B cell (primary cell): ENCODE data around the gene THRA. TPM values are rescaled to one million over a fixed set of nuclear protein-coding genes. Genes with fewer than 3 reads are reported as not detected.

Experiments
- ATAC-seq: fragments of 200-7000 bp; cut with Tn5 transposase; one replicate; pipeline ENCODE4 v1.10.0; 2021; ENCODE audit warnings: low read depth, mild to moderate bottlenecking, moderate number of reproducible peaks, moderate library complexity
- CTCF ChIA-PET: fragments of 350-600 bp; sonication (Branson Sonifier 250); formaldehyde crosslinking; loops from one replicate; lab custom pipeline; 2021; ENCODE audit warnings: antibody characterized with exemption, inconsistent platforms; lab: Charles Lee
- POLR2A ChIA-PET: fragments of 350-600 bp; sonication (Branson Sonifier 250); formaldehyde crosslinking; loops from one replicate; lab custom pipeline; 2021; ENCODE audit warnings: antibody characterized with exemption; lab: Charles Lee
- DNase-seq: peaks from one replicate; pipeline ENCODE4 v3.0.0; 2013
- H2AFZ ChIP-seq: 2 replicates; pipeline ENCODE4 v1.6.1; 2012; ENCODE audit warnings: mild to moderate bottlenecking, low read depth, low read length; ENCODE audit not compliant: insufficient read depth, poor library complexity, severe bottlenecking
- H3K27ac ChIP-seq, 2 donors: 1 replicate in 1 of 2; 2 replicates in 1 of 2; pipeline ENCODE4 v1.5.1; 2012 to 2013; ENCODE audit warnings: low read length in 2 of 2, mild to moderate bottlenecking in 2 of 2, moderate library complexity in 1 of 2
- H3K27me3 ChIP-seq, 4 experiments: fragments of 200-600 bp in 1 of 4; sonication (generic) in 1 of 4; replicated peaks in 1 of 4; 1 replicate in 2 of 4; 2 replicates in 2 of 4; pipeline versions ENCODE4 v1.6.1 to v1.7.0; 2013 to 2016; ENCODE audit warnings: low read length in 3 of 4, mild to moderate bottlenecking in 2 of 4, mixed read lengths in 1 of 4, moderate library complexity in 1 of 4; ENCODE audit not compliant: insufficient read depth in 4 of 4, control insufficient read depth in 3 of 4; ENCODE audit errors: control extremely low read depth in 1 of 4
- H3K36me3 ChIP-seq, 2 experiments: replicated peaks in 1 of 2; 1 replicate in 1 of 2; 2 replicates in 1 of 2; pipeline versions ENCODE4 v1.6.1 to v1.7.1; 2013; ENCODE audit warnings: low read length in 1 of 2; ENCODE audit not compliant: insufficient read depth in 2 of 2, control insufficient read depth in 1 of 2; ENCODE audit errors: control extremely low read depth in 1 of 2, extremely low read depth in 1 of 2
- H3K4me1 ChIP-seq, 2 donors: fragments of 200-600 bp in 1 of 2; sonication (generic) in 1 of 2; 1 replicate in 1 of 2; 2 replicates in 1 of 2; pipeline versions ENCODE4 v1.5.1 to v1.6.1; 2013 to 2017; ENCODE audit warnings: low read length in 2 of 2; ENCODE audit not compliant: control insufficient read depth in 2 of 2, insufficient read depth in 2 of 2
- H3K4me2 ChIP-seq: replicated peaks from 2 replicates; pipeline ENCODE3; 2012; ENCODE audit warnings: mild to moderate bottlenecking, low read depth, low read length; ENCODE audit not compliant: poor library complexity, severe bottlenecking
- H3K4me3 ChIP-seq, 5 experiments: fragments of 200-600 bp in 1 of 5; sonication (generic) in 1 of 5; 1 replicate in 3 of 5; 2 replicates in 2 of 5; pipeline versions ENCODE4 v1.5.1 to v1.7.0; 2011 to 2016; ENCODE audit warnings: low read length in 4 of 5, mild to moderate bottlenecking in 4 of 5, low read depth in 2 of 5, control low read depth in 1 of 5, moderate library complexity in 1 of 5; ENCODE audit not compliant: insufficient read depth in 1 of 5; ENCODE audit errors: control extremely low read depth in 1 of 5, extremely low read depth in 1 of 5
- H3K79me2 ChIP-seq: fragments of 200-600 bp; sonication (generic); one replicate; pipeline ENCODE4 v1.6.0; 2016; ENCODE audit warnings: low read length; ENCODE audit not compliant: control insufficient read depth, insufficient read depth
- H3K9ac ChIP-seq: fragments of 200-600 bp; sonication (generic); 2 replicates; pipeline ENCODE4 v1.6.1; 2017; ENCODE audit warnings: mild to moderate bottlenecking, low read length, moderate library complexity
- H3K9me3 ChIP-seq, 3 donors: one replicate each; pipeline versions ENCODE4 v1.6.1 to v1.7.1; 2013; ENCODE audit warnings: low read length in 2 of 3; ENCODE audit not compliant: control insufficient read depth in 2 of 3, insufficient read depth in 1 of 3; ENCODE audit errors: control extremely low read depth in 1 of 3
- H4K20me1 ChIP-seq: 2 replicates; pipeline ENCODE4 v1.6.0; 2012; ENCODE audit warnings: mild to moderate bottlenecking, low read length; ENCODE audit not compliant: insufficient read depth, control insufficient read depth, poor library complexity, severe bottlenecking
- H3K27ac Mint-ChIP-seq: one replicate; pipeline ENCODE4 v1.8.0; 2021; ENCODE audit warnings: mixed read lengths
- H3K27me3 Mint-ChIP-seq: one replicate; pipeline ENCODE4 v1.8.0; 2021; ENCODE audit warnings: mixed read lengths
- H3K4me1 Mint-ChIP-seq: one replicate; pipeline ENCODE4 v1.8.0; 2021; ENCODE audit warnings: mixed read lengths
- H3K4me3 Mint-ChIP-seq: one replicate; pipeline ENCODE4 v1.8.0; 2021; ENCODE audit warnings: mixed read lengths
- H3K9me3 Mint-ChIP-seq: one replicate; pipeline ENCODE4 v1.8.0; 2022; ENCODE audit warnings: mixed read lengths; ENCODE audit not compliant: insufficient read depth
- CTCF ChIP-seq: fragments of 200-600 bp; IDR thresholded peaks from one replicate; pipeline ENCODE4 v1.8.0; 2022; ENCODE audit warnings: antibody characterized with exemption, mild to moderate bottlenecking
- EZH2 ChIP-seq: IDR thresholded peaks from 2 replicates; pipeline ENCODE4 v1.6.1; 2012; ENCODE audit warnings: borderline replicate concordance, low read depth, mild to moderate bottlenecking, moderate library complexity, low read length; ENCODE audit not compliant: insufficient read depth, poor library complexity, severe bottlenecking
- WGBS: methylation state at CpG from one replicate; pipeline ENCODE4 v1.1.5; 2013; ENCODE audit warnings: missing lambda C conversion rate; ENCODE audit not compliant: insufficient coverage; 5-methylcytosine and 5-hydroxymethylcytosine counted together
- intact Hi-C: fragments of 100-400 bp; cut with micrococcal nuclease; formaldehyde crosslinking; loops from one replicate; pipeline ENCODE4 v1.10.0; 2022
- polyA plus RNA-seq: library from polyadenylated mRNA; depleted of rRNA; stranded (reverse); fragments of >200 nt; gene quantifications from 2 replicates; pipeline ENCODE4 v1.2.3, GENCODE V29; 2012
- total RNA-seq, 2 donors: library from RNA; stranded (reverse); fragments of 120-200 nt in 1 of 2; gene quantifications; 1 replicate in 1 of 2; 2 replicates in 1 of 2; pipeline versions ENCODE4 v1.2.3 to v1.2.4, GENCODE V29; 2013 to 2022

THRA gene
- total and polyA plus RNA-seq, 2 donors (not counting 1 experiment from before 2014, with no cell fraction given): 8.0 to 17.1 TPM

GRCh38 chr17:40095944-40096791, 33.4 kb downstream of the THRA start:
- WGBS: 18% methylated on average over 15 of the region's 23 CpGs
- TF ChIP-seq EZH2: no peak
- no peak for TF ChIP-seq CTCF
- H3K27me3 Mint-ChIP-seq: no peaks in the 10 kb centered on the region
- Histone ChIP-seq H3K27ac (peak overlapping the region; percentile 92 to 93), H3K27me3 (no peaks in the 10 kb centered on the region), H3K36me3 (peaks cover 0 to 39% of the 10 kb centered on the region in 2 experiments), H3K4me2 (peak overlapping the region; percentile 90), H3K9ac (peak overlapping the region; percentile 39), H3K9me3 (peaks cover 0 to 14% (median 0%) of the 10 kb centered on the region in 3 donors), H3K4me3 (peak overlapping the region in 4 of 5 experiments; percentile 16 to 46 (median 26)), H3K4me1 (peaks cover 50 to 67% of the 10 kb centered on the region in 2 donors), H3K79me2 (no peaks in the 10 kb centered on the region), H2AFZ (no peak overlapping the region), H4K20me1 (no peaks in the 10 kb centered on the region)
- H3K9me3 Mint-ChIP-seq: no peaks in the 10 kb centered on the region
- ChIA-PET POLR2A (interaction anchor here (0.7 to 3.7 kb wide), 9 partner anchors 11 to 44 kb away, joined by 3 to 19 read pairs (median 3); partner anchors contain the start of genes CASC3, MSL1 and THRA), CTCF (interaction anchor here (0.7 to 7.7 kb wide), 10 partner anchors 11 to 192 kb away, joined by 3 to 64 read pairs (median 4); partner anchors contain the start of gene THRA)
- peak overlapping the region; percentile 89 for H3K27ac Mint-ChIP-seq
- ATAC-seq (peak; percentile 61), DNase-seq (peak; percentile 96)
- intact Hi-C loops: loop anchor here (1.0 kb wide), 1 partner anchor 17 kb away; no protein-coding TSS in a partner anchor
- peaks cover 71% of the 10 kb centered on the region for H3K4me1 Mint-ChIP-seq
- peak overlapping the region; percentile 77 for H3K4me3 Mint-ChIP-seq
